AG04449 (cell line): ENCODE measurements around the gene MBNL2.

Experiments used
- CTCF ChIA-PET: fragments of 350-600 bp; formaldehyde crosslinking; extraction: SDS; loops from one replicate; lab custom pipeline; 2021; ENCODE audit warnings: antibody characterized with exemption; lab: Yijun Ruan, JAX
- POLR2A ChIA-PET: fragments of 400-600, 350-600 bp; formaldehyde crosslinking; extraction: SDS; loops from one replicate; lab custom pipeline; 2020; ENCODE audit warnings: antibody characterized with exemption, inconsistent platforms; lab: Yijun Ruan, JAX
- DNase-seq: peaks from one replicate; pipeline ENCODE4 v3.0.0-alpha.2; 2010; ENCODE audit warnings: low read depth, low spot score
- H3K4me3 ChIP-seq: 2 replicates; pipeline ENCODE4 v1.5.1; 2011; ENCODE audit warnings: low read depth, mild to moderate bottlenecking, control low read depth, low read length
- TF ChIP-seq, protein P1 (sequence below): IDR thresholded peaks from one replicate; pipeline ENCODE4 v1.5.1; 2011; ENCODE audit warnings: mild to moderate bottlenecking, moderate library complexity, low read length, control low read depth, inconsistent platforms; ENCODE audit not compliant: insufficient read depth; ENCODE audit errors: missing control alignments

Gene MBNL2

DNA sequence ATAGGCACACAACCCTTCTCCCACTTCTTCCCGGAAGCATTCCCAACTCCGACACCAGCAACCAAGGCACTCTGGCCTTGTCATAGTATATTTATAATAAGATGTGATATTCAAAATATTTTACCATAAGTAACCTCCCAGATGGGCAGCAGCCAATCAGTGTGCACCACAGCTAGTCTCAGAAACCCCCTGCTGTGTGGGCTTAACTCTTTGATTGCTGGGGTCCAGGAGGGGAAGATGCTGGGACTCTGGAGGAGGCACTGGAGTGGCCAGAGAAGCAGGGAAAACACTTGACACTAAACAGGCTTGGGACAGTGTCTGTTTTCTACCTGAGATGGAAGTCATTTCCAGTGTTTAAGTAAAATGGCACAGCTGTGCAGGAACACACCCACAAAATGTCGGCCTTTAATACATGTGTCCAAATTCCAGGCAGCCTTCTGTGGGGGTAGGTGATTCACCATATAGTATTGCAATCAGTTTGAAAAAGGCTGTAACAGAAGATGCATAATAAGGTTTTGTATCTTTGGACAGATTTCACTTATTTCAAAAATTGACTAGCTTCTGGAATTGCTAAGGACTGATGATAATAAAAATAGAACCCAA is 100.7 kb downstream of the MBNL2 start:
- DNase-seq = no peak
- POLR2A ChIA-PET = interaction anchor here (1.1 kb wide), 1 partner anchor 99 kb away, joined by 4 read pairs; no protein-coding TSS in a partner anchor
- TF ChIP-seq, protein P1, sequence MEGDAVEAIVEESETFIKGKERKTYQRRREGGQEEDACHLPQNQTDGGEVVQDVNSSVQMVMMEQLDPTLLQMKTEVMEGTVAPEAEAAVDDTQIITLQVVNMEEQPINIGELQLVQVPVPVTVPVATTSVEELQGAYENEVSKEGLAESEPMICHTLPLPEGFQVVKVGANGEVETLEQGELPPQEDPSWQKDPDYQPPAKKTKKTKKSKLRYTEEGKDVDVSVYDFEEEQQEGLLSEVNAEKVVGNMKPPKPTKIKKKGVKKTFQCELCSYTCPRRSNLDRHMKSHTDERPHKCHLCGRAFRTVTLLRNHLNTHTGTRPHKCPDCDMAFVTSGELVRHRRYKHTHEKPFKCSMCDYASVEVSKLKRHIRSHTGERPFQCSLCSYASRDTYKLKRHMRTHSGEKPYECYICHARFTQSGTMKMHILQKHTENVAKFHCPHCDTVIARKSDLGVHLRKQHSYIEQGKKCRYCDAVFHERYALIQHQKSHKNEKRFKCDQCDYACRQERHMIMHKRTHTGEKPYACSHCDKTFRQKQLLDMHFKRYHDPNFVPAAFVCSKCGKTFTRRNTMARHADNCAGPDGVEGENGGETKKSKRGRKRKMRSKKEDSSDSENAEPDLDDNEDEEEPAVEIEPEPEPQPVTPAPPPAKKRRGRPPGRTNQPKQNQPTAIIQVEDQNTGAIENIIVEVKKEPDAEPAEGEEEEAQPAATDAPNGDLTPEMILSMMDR = no peak
- CTCF ChIA-PET = interaction anchor here (1.1 to 1.8 kb wide), 4 partner anchors 10 to 213 kb away, joined by 3 to 6 read pairs (median 4); no protein-coding TSS in a partner anchor
- no peak overlapping the region for H3K4me3 ChIP-seq

DNA sequence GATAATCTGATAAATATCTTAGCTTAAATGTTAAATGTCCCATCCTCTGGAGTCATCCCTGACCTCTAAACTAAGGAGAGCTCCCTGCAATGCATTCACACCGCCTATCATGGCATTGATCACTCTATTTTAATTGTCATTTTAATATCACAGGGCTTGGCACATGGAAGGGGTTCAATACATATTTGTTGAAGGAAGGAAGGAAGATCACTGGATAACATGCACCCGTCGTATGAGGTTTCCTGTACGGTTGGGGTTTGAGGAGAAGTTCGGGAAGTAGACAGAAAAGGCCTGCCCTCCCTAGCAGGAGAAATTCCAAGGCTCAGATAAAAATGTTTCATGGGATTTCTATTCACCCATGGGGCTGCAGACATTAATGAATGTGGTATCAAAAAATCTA is 102.0 kb downstream of the MBNL2 start:
- TF ChIP-seq, protein P1 = no peak
- POLR2A ChIA-PET = no interaction called here

DNA sequence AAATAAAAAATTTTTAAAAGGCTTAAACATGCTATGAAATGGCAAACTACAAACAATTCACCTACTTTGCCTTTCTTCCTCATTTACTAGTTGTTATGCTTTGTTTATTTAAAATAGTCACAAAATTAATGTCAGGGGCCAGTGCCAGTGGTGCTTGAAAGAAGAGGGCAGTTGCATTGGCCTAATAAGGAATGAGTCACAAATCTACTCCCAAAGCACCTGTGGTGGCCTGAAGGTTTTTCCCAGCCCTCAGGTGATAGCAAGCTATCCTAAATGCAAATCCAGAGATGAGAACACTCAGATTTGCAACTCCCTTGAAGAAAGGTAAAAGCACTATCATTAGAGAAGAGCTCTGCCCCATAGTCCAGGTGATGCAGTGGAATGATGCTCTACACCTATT is 103.6 kb downstream of the MBNL2 start:
- CTCF ChIA-PET = interaction anchor here (1.3 to 1.5 kb wide), 3 partner anchors 17 to 216 kb away, joined by 3 to 7 read pairs (median 3); no protein-coding TSS in a partner anchor
- TF ChIP-seq, protein P1 = no peak
- DNase-seq = no peak
- H3K4me3 ChIP-seq = no peak overlapping the region
- POLR2A ChIA-PET = no interaction called here

More for the DNA sequence above, 102.0 kb downstream of the MBNL2 start:
- CTCF ChIA-PET = interaction anchor here (0.9 to 1.8 kb wide), 4 partner anchors 9 to 214 kb away, joined by 3 to 6 read pairs (median 4); no protein-coding TSS in a partner anchor
- no peak overlapping the region for H3K4me3 ChIP-seq
- no peak for DNase-seq

DNA sequence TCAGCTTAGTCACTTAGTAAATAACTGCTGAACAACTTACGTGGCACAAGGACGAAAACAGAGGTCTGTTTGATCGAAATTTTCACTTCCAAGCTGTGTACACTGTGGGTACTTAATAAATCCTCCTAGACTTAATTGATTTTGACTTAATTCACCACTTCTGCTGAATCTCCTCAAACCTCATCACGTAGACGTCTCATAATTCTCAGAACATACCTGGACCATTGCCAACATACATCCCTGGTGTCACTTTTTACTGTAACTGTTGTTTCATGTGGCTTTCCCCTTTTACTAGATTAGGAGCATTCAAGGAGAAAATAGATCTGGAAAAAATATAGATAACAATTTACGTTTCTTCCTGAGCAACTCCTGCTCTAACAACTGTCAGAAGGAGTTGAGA is 105.0 kb downstream of the MBNL2 start:
- ChIA-PET CTCF (interaction anchor here (1.3 kb wide), 1 partner anchor 33 kb away, joined by 3 read pairs; no protein-coding TSS in a partner anchor), POLR2A (interaction anchor here (1.6 kb wide), 1 partner anchor 105 kb away, joined by 4 read pairs; the partner anchor contains the start of gene MBNL2)
- DNase-seq = no peak
- TF ChIP-seq, protein P1 = no peak
- H3K4me3 ChIP-seq = no peak overlapping the region

DNA sequence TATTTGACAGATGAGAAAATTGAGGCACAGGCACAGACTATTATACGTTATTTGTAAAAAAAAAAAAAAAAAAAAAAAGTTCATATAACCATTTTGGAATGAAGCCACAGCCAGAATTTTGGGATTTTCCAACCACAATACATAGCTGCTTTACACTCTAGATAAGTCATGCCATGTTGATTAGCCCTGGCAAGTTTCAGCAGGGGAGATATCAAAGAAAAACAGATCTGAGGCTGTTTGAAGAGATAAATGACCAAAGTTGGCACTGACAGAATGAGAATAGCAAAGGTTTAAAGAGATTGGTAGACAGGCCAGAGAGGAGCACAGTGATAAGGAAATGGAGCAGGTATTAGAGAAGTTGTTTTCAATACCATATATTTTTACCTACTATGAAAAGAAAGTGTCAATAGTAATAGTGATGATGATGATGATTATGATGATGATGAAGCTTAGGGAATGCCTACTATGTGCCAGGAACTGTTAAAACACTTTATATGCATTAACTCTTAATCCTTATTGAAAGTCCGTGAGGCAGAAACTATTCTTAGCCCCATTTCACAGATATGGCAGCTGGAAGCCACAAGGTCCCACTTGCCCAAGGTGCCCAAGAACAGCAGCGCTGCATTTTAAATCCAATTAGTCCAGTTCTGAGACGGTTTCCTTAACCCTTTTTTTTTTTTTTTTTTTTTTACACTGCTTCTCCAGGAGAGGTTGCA is 105.5 kb downstream of the MBNL2 start:
- TF ChIP-seq, protein P1 = no peak
- CTCF ChIA-PET = interaction anchor here (0.7 to 1.1 kb wide), 2 partner anchors 70 to 217 kb away, joined by 3 read pairs; no protein-coding TSS in a partner anchor
- no peak for DNase-seq
- H3K4me3 ChIP-seq = no peak overlapping the region
- POLR2A ChIA-PET = interaction anchor here (1.1 to 1.6 kb wide), 2 partner anchors 103 to 106 kb away, joined by 4 read pairs; partner anchors contain the start of gene MBNL2

DNA sequence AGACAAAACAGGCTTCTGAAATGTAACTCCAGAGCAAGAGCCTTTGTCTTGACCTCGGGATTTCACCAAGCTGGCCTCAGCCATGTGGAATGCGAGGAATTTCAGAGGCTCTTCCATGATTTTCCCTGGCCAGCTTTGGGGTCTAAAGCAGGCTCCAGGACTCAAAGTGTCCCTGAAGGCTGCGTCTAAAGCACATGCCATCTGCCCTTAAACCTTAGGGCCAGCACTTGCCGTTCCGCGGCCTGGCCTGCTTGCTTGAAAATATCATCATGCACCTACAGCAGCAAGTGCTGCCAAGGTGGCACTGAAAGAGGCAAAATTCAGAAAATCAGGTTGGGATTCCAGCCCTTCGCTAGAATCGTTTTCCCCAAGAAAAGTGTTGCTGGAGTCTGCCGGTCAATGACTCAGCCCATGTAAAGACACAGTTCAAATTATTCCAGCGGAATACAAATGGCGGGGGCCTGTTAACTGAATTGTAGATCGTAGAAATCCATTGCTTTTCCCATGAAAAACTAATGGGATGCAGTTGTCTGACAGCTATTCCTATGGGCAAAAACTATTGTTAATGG is 106.2 kb downstream of the MBNL2 start:
- H3K4me3 ChIP-seq = no peak overlapping the region
- ChIA-PET POLR2A (interaction anchor here (1.1 to 1.6 kb wide), 2 partner anchors 103 to 106 kb away, joined by 4 read pairs; partner anchors contain the start of gene MBNL2), CTCF (interaction anchor here (0.7 to 1.1 kb wide), 2 partner anchors 71 to 218 kb away, joined by 3 read pairs; no protein-coding TSS in a partner anchor)
- DNase-seq = no peak
- TF ChIP-seq, protein P1 = no peak
